GM23248 (cell line): ENCODE measurements around the gene OSBPL6. TPM values are rescaled to one million over a fixed set of nuclear protein-coding genes. Genes with fewer than 3 reads are reported as not detected.

Experiments used
- DNase-seq: peaks from one replicate; pipeline ENCODE4 v3.0.0-alpha.2; 2015
- H2AFZ ChIP-seq: fragments of 200-600 bp; sonication (generic); 2 replicates; pipeline ENCODE4 v1.6.1; 2016; ENCODE audit warnings: antibody characterized with exemption
- H3F3A ChIP-seq: fragments of 200-600 bp; sonication (generic); 2 replicates; pipeline ENCODE4 v1.6.1; 2016; ENCODE audit warnings: mild to moderate bottlenecking, antibody characterized with exemption, mixed run types; ENCODE audit not compliant: insufficient read depth
- H3K27ac ChIP-seq: fragments of 200-600 bp; sonication (generic); 2 replicates; pipeline ENCODE4 v1.5.1; 2016; ENCODE audit warnings: mild to moderate bottlenecking
- H3K27me3 ChIP-seq: fragments of 200-600 bp; sonication (generic); replicated peaks from 2 replicates; pipeline ENCODE4 v1.6.1; 2016; ENCODE audit warnings: mild to moderate bottlenecking; ENCODE audit not compliant: insufficient read depth
- H3K36me3 ChIP-seq: fragments of 200-600 bp; sonication (generic); 2 replicates; pipeline ENCODE4 v1.6.1; 2016; ENCODE audit warnings: low read depth, mild to moderate bottlenecking
- H3K4me1 ChIP-seq: fragments of 200-600 bp; sonication (generic); 2 replicates; pipeline ENCODE4 v1.6.1; 2016; ENCODE audit warnings: mild to moderate bottlenecking; ENCODE audit not compliant: insufficient read depth
- H3K4me2 ChIP-seq: fragments of 200-600 bp; sonication (generic); one replicate; pipeline ENCODE4 v1.6.1; 2016; ENCODE audit warnings: mild to moderate bottlenecking; ENCODE audit not compliant: unreplicated experiment
- H3K4me3 ChIP-seq: fragments of 200-600 bp; sonication (generic); 2 replicates; pipeline ENCODE4 v1.5.1; 2016; ENCODE audit warnings: mild to moderate bottlenecking
- H3K79me2 ChIP-seq: fragments of 200-600 bp; sonication (generic); 2 replicates; pipeline ENCODE4 v1.6.1; 2016; ENCODE audit warnings: mild to moderate bottlenecking; ENCODE audit not compliant: insufficient read depth
- H3K9ac ChIP-seq: fragments of 200-600 bp; sonication (generic); 2 replicates; pipeline ENCODE4 v1.6.1; 2016; ENCODE audit warnings: mild to moderate bottlenecking
- H3K9me2 ChIP-seq: fragments of 200-600 bp; sonication (generic); 2 replicates; pipeline ENCODE4 v1.6.1; 2016; ENCODE audit warnings: mixed run types, mild to moderate bottlenecking, moderate library complexity; ENCODE audit not compliant: insufficient read depth
- H3K9me3 ChIP-seq: fragments of 200-600 bp; sonication (generic); one replicate; pipeline ENCODE4 v1.6.1; 2017; ENCODE audit warnings: low read depth
- H4K20me1 ChIP-seq: fragments of 200-600 bp; sonication (generic); 2 replicates; pipeline ENCODE4 v1.6.0; 2016; ENCODE audit not compliant: insufficient read depth
- EZH2 ChIP-seq: fragments of 200-600 bp; sonication (generic); IDR thresholded peaks from 2 replicates; pipeline ENCODE4 v1.6.1; 2018; ENCODE audit warnings: antibody characterized with exemption, mild to moderate bottlenecking; ENCODE audit not compliant: insufficient read depth, poor library complexity, severe bottlenecking
- EZH2phosphoT487 ChIP-seq: fragments of 200-600 bp; sonication (generic); IDR thresholded peaks from 2 replicates; pipeline ENCODE4 v1.6.1; 2018; ENCODE audit warnings: antibody characterized with exemption, moderate library complexity, mild to moderate bottlenecking, low read depth; ENCODE audit not compliant: insufficient read depth
- WGBS, 2 experiments: methylation state at CpG; one replicate each; pipeline ENCODE4 v1.1.6; 2015 to 2017; ENCODE audit warnings: low lambda C conversion rate in 2 of 2, low coverage in 1 of 2; ENCODE audit errors: missing lambda C conversion rate in 2 of 2; 5-methylcytosine and 5-hydroxymethylcytosine counted together
- in situ Hi-C: fragments of 300-500 bp; cut with MboI; formaldehyde crosslinking; loops from 2 replicates; pipeline ENCODE4 v1.15.0; 2020
- polyA plus RNA-seq: library from polyadenylated mRNA; unstranded; fragments of >200 nt; fragmentation: Nextera tagmentation; extraction: Ambion mirVana; gene quantifications from 2 replicates; pipeline ENCODE4 v1.2.1, GENCODE V29; 2016
- total RNA-seq: library from RNA; depleted of rRNA; stranded (reverse); fragments of >200 nt; shearing (Covaris generic); gene quantifications from 2 replicates; pipeline ENCODE4 v1.2.3, GENCODE V29; 2014

The OSBPL6 gene
- total and polyA plus RNA-seq, 2 experiments from 2014 or later = 6.3 to 11.8 TPM

DNA sequence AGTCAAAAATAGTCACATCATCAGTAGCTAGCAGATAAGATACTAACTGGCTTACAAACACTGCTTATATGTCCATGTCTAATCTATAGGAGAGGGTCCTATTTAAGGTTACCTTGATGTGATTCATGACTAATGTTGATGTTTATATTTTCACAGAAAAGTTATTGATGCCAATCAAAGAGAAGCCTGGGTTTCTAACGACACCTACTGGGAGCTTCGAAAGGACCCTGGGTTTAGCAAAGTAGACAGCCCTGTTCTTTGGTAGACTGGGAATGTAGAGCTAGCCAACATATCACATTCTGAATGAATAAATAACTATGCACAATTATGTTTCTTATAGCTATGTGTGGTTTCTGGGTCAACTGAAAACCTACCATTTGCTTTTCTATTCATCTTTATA lies 201.0 kb downstream of the OSBPL6 start:
- TF ChIP-seq EZH2phosphoT487 = no peak
- TF ChIP-seq EZH2 = no peak
- 96% methylated on average over 2 of the region's 2 CpGs for WGBS, 2 experiments
- Histone ChIP-seq H3K4me3 (no peak overlapping the region), H4K20me1 (no peaks in the 10 kb centered on the region), H3K9me2 (no peaks in the 10 kb centered on the region), H3F3A (0 out of 2 replicates have a peak, but pooled peaks cover 3% of the 10 kb centered on the region), H3K27me3 (no peaks in the 10 kb centered on the region), H3K9me3 (no peaks in the 10 kb centered on the region), H3K27ac (no peak overlapping the region), H3K4me1 (no peaks in the 10 kb centered on the region), H2AFZ (no peak overlapping the region), H3K4me2 (no peak overlapping the region), H3K79me2 (no peaks in the 10 kb centered on the region), H3K36me3 (no peaks in the 10 kb centered on the region), H3K9ac (no peak overlapping the region)
- no peak for DNase-seq
- in situ Hi-C loops = no loop called here

- H3K9me2 ChIP-seq = no peaks in the 10 kb centered on the region
- no peaks in the 10 kb centered on the region for H3K36me3 ChIP-seq
- H3K9ac ChIP-seq = no peak overlapping the region
- 61 to 66% methylated on average over 8 of the region's 8 CpGs for WGBS, 2 experiments
- H3K79me2 ChIP-seq = no peaks in the 10 kb centered on the region
- no peak overlapping the region for H3K27ac ChIP-seq
- H3K4me1 ChIP-seq = no peaks in the 10 kb centered on the region
- H4K20me1 ChIP-seq = no peaks in the 10 kb centered on the region
- no peak for TF ChIP-seq EZH2phosphoT487
- TF ChIP-seq EZH2 = no peak
- 0 out of 2 replicates have a peak, but pooled peaks cover 3% of the 10 kb centered on the region for H3F3A ChIP-seq
- in situ Hi-C loops = no loop called here
- no peak overlapping the region for H3K4me2 ChIP-seq
- no peak for DNase-seq
- no peak overlapping the region for H3K4me3 ChIP-seq
- H2AFZ ChIP-seq = no peak overlapping the region
- H3K27me3 ChIP-seq = no peaks in the 10 kb centered on the region
- no peaks in the 10 kb centered on the region for H3K9me3 ChIP-seq
Measured at GRCh38 chr2:178395941-178396570, 201.7 kb downstream of the OSBPL6 start.

DNA sequence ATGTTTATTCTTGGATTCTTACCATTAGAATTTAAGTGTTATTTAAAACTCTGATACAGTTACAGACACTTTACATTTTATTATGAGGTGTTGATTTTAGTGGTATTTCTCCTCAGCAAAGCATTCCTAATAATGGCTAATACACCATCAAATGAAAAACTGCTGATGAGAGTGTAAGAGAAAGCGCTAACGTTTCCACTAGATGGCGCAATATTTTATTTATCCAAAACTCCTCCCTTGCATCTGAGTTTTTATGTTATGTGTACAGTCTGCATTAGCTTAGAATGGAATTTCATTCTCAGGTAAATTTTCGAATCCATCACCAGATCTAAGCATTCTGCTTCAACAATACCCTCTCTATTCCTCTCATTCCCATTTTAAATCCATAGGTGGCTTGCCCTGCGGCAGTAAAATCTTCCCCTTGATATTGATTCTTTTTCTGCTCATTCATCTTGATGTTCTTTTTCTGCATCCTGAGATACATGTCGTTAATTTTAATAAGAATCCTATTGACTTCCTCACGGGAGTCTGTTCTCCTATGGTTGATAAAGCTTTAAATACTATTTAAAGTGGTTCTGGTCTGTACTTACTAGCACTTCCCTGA lies 202.8 kb downstream of the OSBPL6 start:
- H2AFZ ChIP-seq = peak overlapping the region; percentile 27
- no peak overlapping the region for H3K27ac ChIP-seq

DNA sequence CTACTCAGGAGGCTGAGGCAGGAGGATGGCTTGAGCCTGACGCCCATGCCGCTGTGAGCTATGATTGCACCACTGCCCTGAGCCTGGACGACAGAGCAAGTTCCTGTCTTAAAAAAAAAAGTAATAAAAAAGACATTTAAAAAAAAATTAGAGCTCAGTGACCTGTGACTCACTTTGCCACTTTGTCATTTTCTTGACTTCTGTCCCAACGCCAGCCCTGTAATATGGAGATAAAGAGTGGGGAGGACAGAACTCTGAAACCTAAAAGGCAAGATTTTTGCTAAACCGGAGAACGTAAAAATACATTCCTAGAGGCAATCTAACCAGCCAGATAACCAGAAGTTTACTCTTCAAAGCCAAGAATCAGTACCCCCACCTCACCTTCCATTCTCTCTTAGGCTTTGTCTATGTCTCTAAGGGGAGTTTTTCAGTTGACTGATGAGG lies 207.7 kb downstream of the OSBPL6 start:
- Histone ChIP-seq H3K27ac (no peak overlapping the region), H3K9me3 (no peaks in the 10 kb centered on the region), H3K27me3 (no peaks in the 10 kb centered on the region), H4K20me1 (no peaks in the 10 kb centered on the region), H3K4me3 (no peak overlapping the region), H3F3A (peaks cover 11% of the 10 kb centered on the region; the same call in 1 of the 2 replicates), H3K9ac (no peak overlapping the region), H3K79me2 (no peaks in the 10 kb centered on the region), H2AFZ (no peak overlapping the region), H3K4me1 (peaks cover 13% of the 10 kb centered on the region; the same call in 1 of the 2 replicates), H3K4me2 (no peak overlapping the region), H3K36me3 (no peaks in the 10 kb centered on the region), H3K9me2 (no peaks in the 10 kb centered on the region)
- in situ Hi-C loops = no loop called here
- WGBS, 2 experiments = 85 to 91% methylated on average over 6 of the region's 6 CpGs
- TF ChIP-seq EZH2 = no peak
- no peak for TF ChIP-seq EZH2phosphoT487
- DNase-seq = no peak

More for the DNA sequence above, 202.8 kb downstream of the OSBPL6 start:
- in situ Hi-C loops = no loop called here
- no peaks in the 10 kb centered on the region for H3K27me3 ChIP-seq
- no peaks in the 10 kb centered on the region for H3K9me3 ChIP-seq
- TF ChIP-seq EZH2phosphoT487 (no peak), EZH2 (no peak)
- H3K9me2 ChIP-seq = no peaks in the 10 kb centered on the region
- H3K4me1 ChIP-seq = no peaks in the 10 kb centered on the region
- H3F3A ChIP-seq = 0 out of 2 replicates have a peak, but pooled peaks cover 3% of the 10 kb centered on the region
- WGBS, 2 experiments = 12% methylated on average over 7 of the region's 7 CpGs
- H3K36me3 ChIP-seq = no peaks in the 10 kb centered on the region
- no peak overlapping the region for H3K4me3 ChIP-seq
- no peak overlapping the region for H3K9ac ChIP-seq
- no peak overlapping the region for H3K4me2 ChIP-seq
- DNase-seq = peak; percentile 73
- no peaks in the 10 kb centered on the region for H4K20me1 ChIP-seq
- no peaks in the 10 kb centered on the region for H3K79me2 ChIP-seq
